Retina (tissue), 1 donor: ENCODE data around the gene DPM2.

Experiments
- DNase-seq: peaks from one replicate; pipeline ENCODE4 v3.0.0-alpha.2; 2016

Gene DPM2

GRCh38 chr9:127895811-127896210 is 41.8 kb downstream of the DPM2 start:
- no peak for DNase-seq

- no peak for DNase-seq
Observed at GRCh38 chr9:127893392-127893791, 44.3 kb downstream of the DPM2 start.

GRCh38 chr9:127892831-127893230 is 44.8 kb downstream of the DPM2 start:
- DNase-seq = no peak

- no peak for DNase-seq
Observed at GRCh38 chr9:127890053-127890452, 47.6 kb downstream of the DPM2 start.

GRCh38 chr9:127887792-127888191 is 49.9 kb downstream of the DPM2 start:
- DNase-seq = no peak

- no peak for DNase-seq
Observed at GRCh38 chr9:127886401-127886972, 51.2 kb downstream of the DPM2 start.

GRCh38 chr9:127885508-127886281 is 52.0 kb downstream of the DPM2 start:
- no peak for DNase-seq
